D721Med (cell line): ENCODE data around the gene CCL20.
"Not testable (repeated sequence)": the region's sequence is repeated elsewhere in the genome, so short reads cannot be mapped to it uniquely, and the experiment has no call there.

Experiments used
- DNase-seq: peaks from one replicate; pipeline ENCODE4 v3.0.0; 2011; ENCODE audit warnings: low spot score; ENCODE audit not compliant: insufficient read length
- FAIRE-seq: peaks from 2 replicates; lab custom pipeline; 2011; peaks lifted over from hg19 to GRCh38; lab: Jason Lieb, UNC
- TF ChIP-seq, protein P1 (sequence below): IDR thresholded peaks from 2 replicates; pipeline ENCODE4 v1.5.1; 2012; ENCODE audit warnings: mild to moderate bottlenecking, control low read depth; ENCODE audit not compliant: insufficient read depth; ENCODE audit errors: missing control alignments

The CCL20 gene

DNA sequence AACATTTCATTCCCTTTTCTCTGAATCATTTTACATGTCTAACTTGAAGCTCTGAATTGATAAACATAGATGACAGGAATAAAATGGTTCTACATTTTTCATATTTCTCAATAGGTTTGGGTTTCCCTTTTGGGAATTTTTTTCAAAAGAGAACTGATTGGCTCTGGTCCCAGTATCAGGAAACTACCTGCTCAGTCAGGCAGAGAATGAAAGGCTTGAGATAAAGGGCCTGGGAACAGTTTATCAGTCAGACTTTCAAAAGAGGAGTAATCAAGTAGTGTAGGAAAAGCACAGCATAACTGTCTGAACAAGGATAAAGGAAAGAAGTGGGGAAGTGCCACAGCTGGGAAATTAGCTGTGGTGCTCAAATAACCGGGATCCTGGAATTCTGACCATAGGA, 28.3 kb upstream of the CCL20 start:
- no peak for DNase-seq
- TF ChIP-seq, protein P1, sequence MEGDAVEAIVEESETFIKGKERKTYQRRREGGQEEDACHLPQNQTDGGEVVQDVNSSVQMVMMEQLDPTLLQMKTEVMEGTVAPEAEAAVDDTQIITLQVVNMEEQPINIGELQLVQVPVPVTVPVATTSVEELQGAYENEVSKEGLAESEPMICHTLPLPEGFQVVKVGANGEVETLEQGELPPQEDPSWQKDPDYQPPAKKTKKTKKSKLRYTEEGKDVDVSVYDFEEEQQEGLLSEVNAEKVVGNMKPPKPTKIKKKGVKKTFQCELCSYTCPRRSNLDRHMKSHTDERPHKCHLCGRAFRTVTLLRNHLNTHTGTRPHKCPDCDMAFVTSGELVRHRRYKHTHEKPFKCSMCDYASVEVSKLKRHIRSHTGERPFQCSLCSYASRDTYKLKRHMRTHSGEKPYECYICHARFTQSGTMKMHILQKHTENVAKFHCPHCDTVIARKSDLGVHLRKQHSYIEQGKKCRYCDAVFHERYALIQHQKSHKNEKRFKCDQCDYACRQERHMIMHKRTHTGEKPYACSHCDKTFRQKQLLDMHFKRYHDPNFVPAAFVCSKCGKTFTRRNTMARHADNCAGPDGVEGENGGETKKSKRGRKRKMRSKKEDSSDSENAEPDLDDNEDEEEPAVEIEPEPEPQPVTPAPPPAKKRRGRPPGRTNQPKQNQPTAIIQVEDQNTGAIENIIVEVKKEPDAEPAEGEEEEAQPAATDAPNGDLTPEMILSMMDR = no peak
- FAIRE-seq = no peak

GRCh38 chr2:227788561-227789018, 25.1 kb upstream of the CCL20 start:
- DNase-seq (no peak), FAIRE-seq (no peak)
- TF ChIP-seq, protein P1 = no peak

- TF ChIP-seq, protein P1 = no peak
- DNase-seq (no peak), FAIRE-seq (no peak)
These were observed 23.8 kb upstream of the CCL20 start for GRCh38 chr2:227789803-227790202.

DNA sequence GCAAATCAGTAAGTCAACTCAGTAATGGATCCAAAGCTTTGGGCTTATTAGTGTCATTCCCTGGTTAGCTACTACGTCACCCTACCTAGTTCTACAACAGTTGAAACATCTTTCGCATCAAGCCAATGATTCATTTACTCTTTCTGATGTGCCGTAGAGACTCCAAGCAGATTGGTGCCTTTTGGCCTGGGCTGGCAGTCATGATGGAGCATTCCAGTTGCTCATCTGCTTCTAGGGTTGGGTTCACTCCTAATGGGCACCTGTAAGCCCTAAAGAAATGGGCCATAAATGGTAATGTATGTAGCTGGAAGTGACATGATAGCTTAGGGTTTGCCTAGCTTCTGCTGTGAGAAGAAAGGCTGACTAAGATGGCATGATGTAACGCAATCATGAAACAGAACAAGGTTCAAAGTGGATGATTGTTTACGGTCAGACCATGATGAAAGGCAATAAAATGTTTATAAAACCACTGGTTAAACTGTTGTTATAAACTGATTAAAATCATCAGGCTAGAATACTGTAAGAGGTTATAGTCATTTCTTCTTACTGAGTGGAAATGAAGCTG, 20.4 kb upstream of the CCL20 start:
- FAIRE-seq (no peak), DNase-seq (no peak)
- TF ChIP-seq, protein P1 = no peak

- TF ChIP-seq, protein P1 = no peak
- DNase-seq (no peak), FAIRE-seq (no peak)
These were observed 17.5 kb upstream of the CCL20 start for GRCh38 chr2:227796045-227796711.

DNA sequence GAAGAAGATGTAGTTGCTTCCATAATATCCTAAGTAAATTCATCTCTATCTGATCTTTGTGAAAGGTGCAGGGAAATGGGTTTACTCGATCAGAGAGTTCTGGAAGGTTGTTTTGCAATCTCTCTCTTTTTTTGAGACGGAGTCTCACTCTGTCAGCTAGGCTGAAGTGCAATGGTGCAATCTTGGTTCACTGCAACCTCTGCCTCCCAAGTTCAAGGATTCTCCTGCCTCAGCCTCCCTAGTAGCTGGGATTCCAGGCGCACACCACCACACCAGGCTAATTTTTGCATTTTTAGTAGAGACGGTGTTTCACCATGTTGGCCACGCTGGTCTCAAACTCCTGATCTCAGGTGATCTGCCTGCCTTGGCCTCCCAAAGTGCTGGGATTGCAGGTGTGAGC, 16.9 kb upstream of the CCL20 start:
- DNase-seq, FAIRE-seq: not testable (repeated sequence)

DNA sequence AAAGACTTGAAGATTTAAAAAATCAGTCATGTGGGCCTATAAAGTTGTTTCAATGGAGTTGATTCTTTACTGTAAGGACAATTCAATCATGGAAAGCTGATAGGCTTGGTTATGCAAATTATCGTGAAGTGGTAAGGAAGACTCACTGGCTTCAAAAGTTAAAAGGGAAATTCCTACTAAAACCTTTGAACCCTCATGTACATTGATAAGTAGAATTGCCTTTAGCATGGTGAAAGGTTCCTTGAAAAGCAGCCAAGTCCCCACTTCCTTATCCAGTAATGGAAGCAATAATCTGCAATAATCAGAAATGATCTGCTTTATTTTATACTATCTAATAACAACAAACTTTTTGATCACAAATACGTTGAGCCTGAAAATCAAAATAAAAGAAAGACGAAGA, 14.4 kb upstream of the CCL20 start:
- FAIRE-seq (no peak), DNase-seq (no peak)
- TF ChIP-seq, protein P1 = no peak
